ENCODE measurements around the gene CLEC4M. TPM values are rescaled to one million over a fixed set of nuclear protein-coding genes. Genes with fewer than 3 reads are reported as not detected.
A peak's percentile ranks its signal among the peaks of the same experiment; 100 is the strongest.
"Not testable (repeated sequence)": the region's sequence is repeated elsewhere in the genome, so short reads cannot be mapped to it uniquely, and the experiment has no call there.

The CLEC4M gene
- total RNA-seq, 1 experiment from 2014 or later: not detected

GRCh38 chr19:7740682-7741054 lies 22.4 kb upstream of the CLEC4M start:
- no peak for DNase-seq (ENCODE audit: low read depth)

GRCh38 chr19:7742575-7742974 lies 20.5 kb upstream of the CLEC4M start:
- DNase-seq (ENCODE audit: low read depth): no peak

- DNase-seq (ENCODE audit: low read depth): no peak
Measured at GRCh38 chr19:7742991-7743390, 20.1 kb upstream of the CLEC4M start.

GRCh38 chr19:7743425-7743841 lies 19.6 kb upstream of the CLEC4M start:
- no peak for DNase-seq (ENCODE audit: low read depth)

- DNase-seq (ENCODE audit: low read depth): no peak
Measured at GRCh38 chr19:7744199-7744786, 18.8 kb upstream of the CLEC4M start.

GRCh38 chr19:7744871-7745650 lies 18.0 kb upstream of the CLEC4M start:
- no peak for DNase-seq (ENCODE audit: low read depth)

- DNase-seq (ENCODE audit: low read depth): not testable (repeated sequence)
Measured at GRCh38 chr19:7746306-7746705, 16.7 kb upstream of the CLEC4M start.

GRCh38 chr19:7746903-7747884 lies 15.8 kb upstream of the CLEC4M start, which contains the start of gene CD209:
Gene CD209, minus strand, starts transcription at chr19:7747534. Its CDS starts 23 bp downstream, at chr19:7747511.
- DNase-seq (ENCODE audit: low read depth): no peak

GRCh38 chr19:7748171-7748570 lies 14.9 kb upstream of the CLEC4M start:
- DNase-seq (ENCODE audit: low read depth): no peak

- peak; percentile 54 for DNase-seq (ENCODE audit: low read depth)
Measured at GRCh38 chr19:7748756-7749155, 14.3 kb upstream of the CLEC4M start.

- no peak for DNase-seq (ENCODE audit: low read depth)
Measured at GRCh38 chr19:7751157-7751783, 11.8 kb upstream of the CLEC4M start.

- DNase-seq (ENCODE audit: low read depth): no peak
Measured at GRCh38 chr19:7756258-7756657, 6.8 kb upstream of the CLEC4M start.

- no peak for DNase-seq (ENCODE audit: low read depth)
Measured at GRCh38 chr19:7757358-7757757, 5.7 kb upstream of the CLEC4M start.

GRCh38 chr19:7759156-7759555 lies 3.9 kb upstream of the CLEC4M start:
- no peak for DNase-seq (ENCODE audit: low read depth)

GRCh38 chr19:7763696-7764095 lies 653 bp downstream of the CLEC4M start:
- no peak for DNase-seq (ENCODE audit: low read depth)

GRCh38 chr19:7764157-7764556 lies 1.1 kb downstream of the CLEC4M start:
- DNase-seq (ENCODE audit: low read depth): not testable (repeated sequence)

GRCh38 chr19:7765043-7765442 lies 2.0 kb downstream of the CLEC4M start:
- DNase-seq (ENCODE audit: low read depth): not testable (repeated sequence)

GRCh38 chr19:7766535-7766934 lies 3.5 kb downstream of the CLEC4M start:
- no peak for DNase-seq (ENCODE audit: low read depth)

GRCh38 chr19:7767487-7767886 lies 4.4 kb downstream of the CLEC4M start:
- DNase-seq (ENCODE audit: low read depth): no peak

- no peak for DNase-seq (ENCODE audit: low read depth)
Measured at GRCh38 chr19:7769171-7769570, 6.1 kb downstream of the CLEC4M start.

GRCh38 chr19:7771072-7771471 lies 8.0 kb downstream of the CLEC4M start:
- no peak for DNase-seq (ENCODE audit: low read depth)

Measured in M059J (cell line).